Activated CD8-positive, alpha-beta memory T cell treated with anti-CD3 and anti-CD28 coated beads for 48 hours (primary cell): ENCODE data around the gene KRTAP19-5.
"Not testable (repeated sequence)": the region's sequence is repeated elsewhere in the genome, so short reads cannot be mapped to it uniquely, and the experiment has no call there.

Source experiments
- DNase-seq, 3 experiments: peaks; one replicate each; pipeline ENCODE4 v3.0.0-alpha.2; 2020; ENCODE audit warnings: low read depth in 2 of 3, low spot score in 2 of 3

Gene KRTAP19-5

DNA sequence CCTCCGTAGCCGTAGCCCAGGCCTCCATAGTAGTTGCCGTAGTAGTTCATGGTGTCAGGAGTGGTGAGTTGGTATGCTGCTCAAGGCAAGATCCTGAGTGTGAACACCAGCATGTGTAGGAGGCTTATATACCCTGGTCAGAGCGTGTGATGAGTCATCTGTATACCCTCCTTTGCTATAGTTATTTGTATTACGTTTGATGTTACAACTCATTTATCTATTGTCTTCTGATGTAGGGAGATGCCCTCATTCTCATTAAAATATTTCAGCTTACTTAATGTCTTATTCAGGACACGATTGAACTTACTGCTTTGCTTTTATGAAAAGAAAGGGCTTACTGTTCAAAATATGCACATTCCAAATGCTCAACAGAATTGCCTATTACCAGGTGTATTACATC is at the start of gene KRTAP19-5:
Gene KRTAP19-5, minus strand, starts transcription at position 101 of the 400 bp plus-strand sequence. Its CDS starts 51 bp downstream, at position 50.
- no peak for DNase-seq

DNA sequence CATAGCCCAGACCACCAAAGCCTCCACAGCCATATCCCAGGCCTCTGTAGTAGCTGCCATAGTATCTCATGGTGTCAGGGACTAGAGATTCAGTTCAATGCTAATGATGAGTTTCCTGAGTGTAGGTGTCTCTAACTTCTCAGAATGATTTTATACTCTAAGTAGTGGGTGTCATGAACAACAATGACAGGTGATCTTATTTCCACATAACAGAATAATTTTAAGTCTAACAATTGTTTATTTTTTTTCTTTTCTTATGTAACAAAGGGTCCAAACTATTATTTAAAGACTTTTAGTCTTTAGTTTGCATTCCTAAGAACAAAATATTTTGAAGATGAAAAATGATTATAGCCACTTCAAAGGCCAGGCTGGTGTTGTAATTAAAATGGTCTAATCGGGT is 39.8 kb upstream of the KRTAP19-5 start, which contains the start of gene KRTAP19-6:
Gene KRTAP19-6, minus strand, starts transcription at position 101 of the 400 bp plus-strand sequence. Its CDS starts 31 bp downstream, at position 70.
- no peak for DNase-seq

- no peak for DNase-seq
Measured at GRCh38 chr21:30518876-30519275, 16.9 kb upstream of the KRTAP19-5 start.

GRCh38 chr21:30515681-30516080 is 13.7 kb upstream of the KRTAP19-5 start:
- no peak for DNase-seq

- DNase-seq: not testable (repeated sequence)
Measured at GRCh38 chr21:30505621-30506205, 3.8 kb upstream of the KRTAP19-5 start.

DNA sequence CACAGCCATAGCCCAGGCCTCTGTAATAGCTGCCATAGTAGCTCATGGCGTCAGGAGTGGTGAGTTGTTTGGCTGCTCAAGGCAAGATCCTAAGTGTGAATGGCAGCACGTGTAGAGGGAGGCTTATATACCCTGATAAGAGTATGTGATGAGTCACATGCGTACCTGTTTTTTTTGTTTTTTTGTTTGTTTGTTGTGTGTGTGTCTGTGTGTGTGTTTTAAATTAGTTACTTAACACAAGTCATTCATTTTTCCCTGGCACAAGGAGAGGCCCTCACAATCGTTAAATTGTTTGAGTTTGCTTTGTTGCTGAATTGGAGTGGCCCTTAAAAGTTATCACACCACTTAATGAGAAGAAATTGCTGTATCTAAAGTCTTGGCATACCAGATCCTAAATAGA is 4.9 kb downstream of the KRTAP19-5 start, which contains the start of gene KRTAP19-4:
Gene KRTAP19-4, minus strand, starts transcription at position 101 of the 400 bp plus-strand sequence. Its CDS starts 55 bp downstream, at position 46.
- DNase-seq: no peak

- no peak for DNase-seq
Measured at GRCh38 chr21:30491963-30492428, 9.9 kb downstream of the KRTAP19-5 start, which contains the start of gene KRTAP19-3. Gene KRTAP19-3, minus strand, starts transcription at chr21:30492013. Its CDS starts 56 bp downstream, at chr21:30491957.

DNA sequence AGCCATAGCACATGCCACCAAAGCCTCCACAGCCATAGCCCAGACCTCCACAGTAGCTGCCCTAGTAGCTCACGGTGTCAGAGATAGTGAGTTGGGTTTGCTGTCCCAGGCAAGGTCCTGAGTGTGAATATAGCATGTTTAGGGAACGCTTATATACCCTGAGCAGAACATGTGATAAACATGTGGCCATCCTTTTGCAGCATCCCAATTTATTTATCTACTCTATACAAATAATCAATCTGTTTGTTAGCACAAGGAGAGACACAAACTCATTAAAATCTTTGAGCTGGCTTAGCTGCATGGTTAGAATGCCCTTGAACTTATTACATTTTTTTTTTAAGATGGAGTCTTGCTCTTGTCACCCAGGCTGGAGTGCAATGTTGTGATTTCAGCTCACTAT is 14.6 kb downstream of the KRTAP19-5 start, which contains the start of gene KRTAP19-2:
Gene KRTAP19-2, minus strand, starts transcription at position 101 of the 400 bp plus-strand sequence. Its CDS starts 88 bp downstream, at position 13.
- DNase-seq: no peak

- no peak for DNase-seq
Measured at GRCh38 chr21:30486180-30486579, 15.8 kb downstream of the KRTAP19-5 start.

- DNase-seq: no peak
Measured at GRCh38 chr21:30482130-30482529, 19.8 kb downstream of the KRTAP19-5 start.

DNA sequence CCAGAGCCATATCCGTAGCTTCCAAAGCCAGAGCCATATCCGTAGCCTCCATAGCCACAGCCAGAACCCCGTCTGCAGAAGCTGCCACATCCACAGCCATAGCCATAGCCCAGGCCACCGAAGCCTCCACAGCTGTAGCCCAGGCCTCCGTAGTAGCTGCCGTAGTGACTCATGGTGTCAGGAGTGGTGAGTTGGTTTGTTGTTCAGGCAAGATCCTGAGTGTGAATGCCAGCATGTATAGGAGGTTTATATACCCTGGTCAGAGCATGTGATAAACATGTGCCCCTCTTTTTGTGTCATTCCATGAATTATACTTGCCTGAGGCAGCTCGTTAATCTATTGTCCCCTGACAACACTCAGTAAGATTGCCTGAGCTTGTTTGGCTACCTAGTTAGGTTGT is 21.8 kb downstream of the KRTAP19-5 start, which contains the start of gene KRTAP19-1:
Gene KRTAP19-1, minus strand, starts transcription at position 223 of the 400 bp plus-strand sequence. Its CDS starts 50 bp downstream, at position 173.
- DNase-seq: no peak

DNA sequence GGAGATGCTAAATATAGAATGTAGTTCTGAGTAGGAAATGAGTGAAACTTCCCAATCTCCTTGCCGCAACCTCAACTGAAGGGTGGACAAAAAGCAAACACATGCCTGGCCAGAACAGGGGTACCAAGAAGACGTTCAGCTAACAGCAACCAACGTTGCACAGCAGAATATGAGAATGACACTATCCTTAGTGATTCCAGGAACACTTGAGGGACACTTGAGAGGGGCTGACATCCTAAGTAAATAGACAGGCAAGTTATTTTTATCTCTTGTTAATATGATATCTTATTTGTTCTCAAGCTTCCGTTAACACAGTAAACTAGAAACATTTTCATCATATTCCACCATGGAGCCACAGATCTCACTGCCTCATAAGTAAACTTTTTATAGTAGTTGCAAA is 22.7 kb downstream of the KRTAP19-5 start:
- no peak for DNase-seq

DNA sequence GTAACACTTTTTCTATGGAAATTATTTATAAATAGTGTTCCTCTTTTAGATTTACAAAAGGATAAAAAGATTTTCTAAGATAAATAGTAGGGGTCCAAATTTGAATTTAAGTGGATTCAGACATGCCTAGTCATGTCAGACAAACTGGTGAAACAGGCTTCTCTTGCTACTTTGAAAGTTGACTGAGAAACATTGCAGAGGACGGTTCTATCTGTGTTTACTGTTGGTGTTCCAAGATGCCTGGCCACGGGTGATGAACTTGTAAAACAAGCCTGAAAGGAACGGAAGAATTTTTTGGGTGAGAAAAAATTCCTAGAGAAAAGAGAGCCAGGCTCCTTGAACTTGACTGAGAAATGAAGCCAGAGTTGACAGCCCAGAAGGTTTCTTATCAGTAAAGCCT is 23.9 kb downstream of the KRTAP19-5 start:
- DNase-seq: no peak

DNA sequence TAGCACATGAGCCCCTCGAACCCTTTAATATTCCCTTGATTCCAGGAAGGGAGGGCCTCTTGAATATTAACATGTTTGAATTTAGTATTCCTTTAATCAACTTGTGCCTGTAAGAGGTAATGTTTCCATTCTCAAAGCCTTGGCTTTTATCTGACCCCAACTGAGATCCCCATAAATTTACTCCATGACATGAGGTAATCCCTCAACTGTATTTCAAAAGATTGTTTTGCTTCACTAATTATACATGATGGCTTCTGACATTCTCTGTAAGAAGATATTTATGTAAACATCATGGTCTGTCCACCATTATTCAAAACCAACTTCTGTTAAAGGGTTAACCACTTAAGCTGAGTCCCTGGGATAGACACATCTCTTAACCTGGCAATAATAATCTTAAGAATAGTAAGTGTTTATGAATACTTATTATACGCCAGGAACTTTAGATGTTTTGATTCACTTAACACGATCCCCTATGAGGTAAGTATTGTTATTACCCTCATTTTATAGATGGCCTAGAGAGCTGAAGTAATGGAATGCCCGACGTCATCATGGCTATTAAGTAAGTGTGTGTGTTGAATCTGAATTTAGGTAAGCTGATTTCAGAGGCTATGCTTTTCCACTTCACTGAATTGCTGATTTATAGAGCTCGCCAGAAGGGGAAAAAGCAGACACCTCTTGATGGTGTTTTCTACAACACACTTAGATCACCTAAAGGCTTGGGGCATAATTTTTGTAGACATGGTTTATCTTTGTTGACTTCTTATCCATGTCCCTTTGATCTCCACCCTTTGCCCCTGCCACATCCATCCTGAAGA is 32.8 kb downstream of the KRTAP19-5 start:
- DNase-seq: no peak

GRCh38 chr21:30463713-30464112 is 38.2 kb downstream of the KRTAP19-5 start:
- DNase-seq: no peak
